Measurements from ENCODE around the gene XIRP2. TPM values are rescaled to one million over a fixed set of nuclear protein-coding genes. Genes with fewer than 3 reads are reported as not detected.
"Not testable (repeated sequence)": the region's sequence is repeated elsewhere in the genome, so short reads cannot be mapped to it uniquely, and the experiment has no call there.

Gene XIRP2
- total RNA-seq, 1 donor from 2014 or later, result 0.05 TPM

DNA sequence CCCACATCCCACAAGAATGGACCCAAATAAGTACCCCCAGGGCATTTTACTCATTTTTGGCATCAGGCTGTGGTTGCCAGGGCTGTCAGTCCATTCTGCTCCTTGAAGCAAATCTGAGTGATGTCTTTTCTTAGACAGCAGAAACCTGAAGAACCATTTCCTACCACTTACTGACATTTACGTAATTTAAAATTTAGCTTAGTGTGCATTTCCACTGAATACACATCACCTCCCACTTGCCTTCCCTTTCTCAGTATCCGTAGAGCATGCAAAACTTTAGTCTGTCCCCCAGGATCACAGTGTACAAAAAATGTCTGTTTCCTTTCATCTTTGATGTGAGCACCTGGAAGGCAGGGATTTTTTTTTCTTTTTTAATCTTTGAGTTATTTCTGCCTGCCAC, 130.3 kb downstream of the XIRP2 start:
- no peaks in the 10 kb centered on the region for H3K27me3 Mint-ChIP-seq (ENCODE audit: low read depth)
- no peak for DNase-seq (ENCODE audit: low read depth, low spot score)
- H3K9me3 Mint-ChIP-seq, result no peaks in the 10 kb centered on the region
- H3K36me3 Mint-ChIP-seq (ENCODE audit: low read depth), result no peaks in the 10 kb centered on the region
- TF ChIP-seq, protein P1, sequence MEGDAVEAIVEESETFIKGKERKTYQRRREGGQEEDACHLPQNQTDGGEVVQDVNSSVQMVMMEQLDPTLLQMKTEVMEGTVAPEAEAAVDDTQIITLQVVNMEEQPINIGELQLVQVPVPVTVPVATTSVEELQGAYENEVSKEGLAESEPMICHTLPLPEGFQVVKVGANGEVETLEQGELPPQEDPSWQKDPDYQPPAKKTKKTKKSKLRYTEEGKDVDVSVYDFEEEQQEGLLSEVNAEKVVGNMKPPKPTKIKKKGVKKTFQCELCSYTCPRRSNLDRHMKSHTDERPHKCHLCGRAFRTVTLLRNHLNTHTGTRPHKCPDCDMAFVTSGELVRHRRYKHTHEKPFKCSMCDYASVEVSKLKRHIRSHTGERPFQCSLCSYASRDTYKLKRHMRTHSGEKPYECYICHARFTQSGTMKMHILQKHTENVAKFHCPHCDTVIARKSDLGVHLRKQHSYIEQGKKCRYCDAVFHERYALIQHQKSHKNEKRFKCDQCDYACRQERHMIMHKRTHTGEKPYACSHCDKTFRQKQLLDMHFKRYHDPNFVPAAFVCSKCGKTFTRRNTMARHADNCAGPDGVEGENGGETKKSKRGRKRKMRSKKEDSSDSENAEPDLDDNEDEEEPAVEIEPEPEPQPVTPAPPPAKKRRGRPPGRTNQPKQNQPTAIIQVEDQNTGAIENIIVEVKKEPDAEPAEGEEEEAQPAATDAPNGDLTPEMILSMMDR (conservative IDR thresholded peaks at IDR 0.05), result no peak
- no peak overlapping the region for H3K27ac Mint-ChIP-seq (ENCODE audit: unreplicated experiment)
- no peaks in the 10 kb centered on the region for H3K4me1 Mint-ChIP-seq
- H3K4me3 Mint-ChIP-seq, result no peak overlapping the region

DNA sequence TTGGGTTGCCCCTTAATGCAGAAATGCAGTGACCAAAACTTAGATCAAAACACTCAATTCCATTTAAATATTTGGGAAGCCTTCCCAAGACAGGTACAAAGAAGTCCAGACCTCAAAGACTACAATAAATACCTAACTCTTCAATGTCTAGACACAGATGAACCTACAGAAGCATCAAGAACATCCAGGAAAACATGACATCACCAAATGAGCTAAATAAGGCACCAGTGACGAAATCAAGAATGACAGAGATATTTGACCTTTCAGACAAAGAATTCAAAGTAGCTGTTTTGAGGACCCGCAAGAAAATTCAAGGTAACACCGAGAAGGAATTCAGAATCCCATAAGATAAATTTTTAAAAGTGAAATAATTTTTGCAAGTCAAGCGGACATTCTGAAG, 140.2 kb downstream of the XIRP2 start:
- Mint-ChIP-seq H3K27me3 (ENCODE audit: low read depth) (no peaks in the 10 kb centered on the region), H3K27ac (ENCODE audit: unreplicated experiment) (no peak overlapping the region), H3K4me1 (no peaks in the 10 kb centered on the region), H3K9me3 (peaks cover 20% of the 10 kb centered on the region), H3K4me3 (no peak overlapping the region), H3K36me3 (ENCODE audit: low read depth) (peaks cover 7% of the 10 kb centered on the region)
- no peak for DNase-seq (ENCODE audit: low read depth, low spot score)
- TF ChIP-seq, protein P1 (conservative IDR thresholded peaks at IDR 0.05), result no peak

DNA sequence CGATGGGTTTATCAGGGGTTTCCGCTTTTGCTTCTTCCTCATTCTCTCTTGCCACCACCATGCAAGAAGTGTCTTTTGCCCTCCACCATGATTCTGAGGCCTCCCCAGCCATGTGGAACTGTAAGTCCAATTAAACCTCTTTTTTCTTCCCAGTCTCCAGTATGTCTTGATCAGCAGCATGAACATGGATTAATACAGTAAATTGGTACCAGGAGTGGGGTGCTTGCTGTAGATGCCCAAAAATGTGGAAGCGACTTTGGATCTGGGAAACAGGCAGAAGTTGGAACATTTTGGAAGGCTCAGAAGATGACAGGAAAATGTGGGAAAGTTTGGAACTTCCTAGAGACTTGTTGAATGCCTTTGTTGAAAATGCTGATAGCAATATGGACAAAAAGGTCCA, 146.7 kb downstream of the XIRP2 start:
- H3K27me3 Mint-ChIP-seq (ENCODE audit: low read depth); H3K36me3 Mint-ChIP-seq (ENCODE audit: low read depth); H3K27ac Mint-ChIP-seq (ENCODE audit: unreplicated experiment); DNase-seq (ENCODE audit: low read depth, low spot score); H3K4me1 Mint-ChIP-seq; H3K4me3 Mint-ChIP-seq: not testable (repeated sequence)
- peaks cover 19% of the 10 kb centered on the region for H3K9me3 Mint-ChIP-seq

DNA sequence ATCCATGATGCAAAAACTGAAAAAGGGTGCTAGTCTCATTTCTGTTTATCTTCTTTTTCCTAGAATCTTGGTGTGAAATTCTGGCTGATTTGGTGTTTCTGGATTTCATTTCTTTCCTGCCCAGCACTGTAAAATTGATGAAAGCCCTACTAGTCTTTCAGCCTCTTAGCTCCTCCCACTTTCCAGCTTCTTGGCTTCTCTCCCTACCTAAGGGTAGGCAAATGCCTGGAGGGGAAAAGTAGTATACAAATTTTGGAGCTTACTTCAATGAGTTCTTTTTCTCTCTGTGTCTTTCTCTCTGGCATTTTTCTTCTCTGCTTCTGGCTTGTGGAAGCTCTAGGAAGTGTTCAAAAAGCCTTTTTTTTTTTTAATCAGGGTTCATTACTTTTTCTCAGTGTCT, 160.5 kb downstream of the XIRP2 start:
- Mint-ChIP-seq H3K27me3 (ENCODE audit: low read depth) (no peaks in the 10 kb centered on the region), H3K4me1 (peaks cover 13% of the 10 kb centered on the region), H3K27ac (ENCODE audit: unreplicated experiment) (no peak overlapping the region), H3K4me3 (no peak overlapping the region), H3K9me3 (no peaks in the 10 kb centered on the region), H3K36me3 (ENCODE audit: low read depth) (no peaks in the 10 kb centered on the region)
- no peak for DNase-seq (ENCODE audit: low read depth, low spot score)
- TF ChIP-seq, protein P1 (conservative IDR thresholded peaks at IDR 0.05), result no peak

DNA sequence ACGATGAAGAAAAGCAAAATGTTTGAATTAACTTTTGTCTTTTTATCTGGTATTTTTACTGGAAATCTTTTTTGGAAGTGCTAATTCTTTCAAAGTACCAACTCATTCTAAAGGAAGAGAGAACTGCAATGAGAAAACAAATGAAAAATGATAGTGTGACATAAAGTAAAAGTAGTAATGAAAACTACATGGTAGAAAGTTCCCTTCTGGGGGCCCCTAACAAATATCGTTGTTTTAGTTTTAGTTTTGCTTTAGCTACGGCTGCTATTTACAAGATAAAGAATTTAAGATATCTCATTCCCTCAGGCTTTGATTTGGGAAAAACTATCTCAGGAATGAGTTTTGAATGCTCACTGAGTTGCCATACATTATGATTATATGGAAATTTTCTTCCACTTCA, 161.4 kb downstream of the XIRP2 start:
- DNase-seq (ENCODE audit: low read depth, low spot score), result no peak
- H3K4me3 Mint-ChIP-seq, result no peak overlapping the region
- TF ChIP-seq, protein P1 (conservative IDR thresholded peaks at IDR 0.05), result no peak
- H3K4me1 Mint-ChIP-seq, result peaks cover 13% of the 10 kb centered on the region
- no peaks in the 10 kb centered on the region for H3K27me3 Mint-ChIP-seq (ENCODE audit: low read depth)
- no peak overlapping the region for H3K27ac Mint-ChIP-seq (ENCODE audit: unreplicated experiment)
- H3K36me3 Mint-ChIP-seq (ENCODE audit: low read depth), result no peaks in the 10 kb centered on the region
- no peaks in the 10 kb centered on the region for H3K9me3 Mint-ChIP-seq

DNA sequence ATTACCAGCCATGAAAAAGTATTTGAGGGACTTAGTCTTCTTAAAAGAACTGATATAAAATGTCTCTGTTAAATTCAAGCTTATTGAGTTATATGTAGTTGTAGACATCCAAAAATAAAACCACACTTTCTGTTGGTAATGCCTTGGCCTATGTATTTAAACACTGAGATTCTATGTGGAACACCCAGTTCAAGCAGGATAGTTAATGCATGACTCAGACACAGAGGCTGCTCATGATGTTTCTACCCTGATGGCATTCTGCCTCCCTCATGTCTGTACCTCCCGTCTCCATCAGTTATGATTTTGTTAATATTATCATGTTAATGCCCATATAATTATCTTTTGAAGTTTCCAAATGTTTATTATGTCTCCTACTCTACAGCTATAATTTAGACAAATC, 164.5 kb downstream of the XIRP2 start:
- Mint-ChIP-seq H3K9me3 (no peaks in the 10 kb centered on the region), H3K36me3 (ENCODE audit: low read depth) (no peaks in the 10 kb centered on the region), H3K4me1 (peaks cover 13% of the 10 kb centered on the region), H3K27ac (ENCODE audit: unreplicated experiment) (no peak overlapping the region), H3K4me3 (no peak overlapping the region), H3K27me3 (ENCODE audit: low read depth) (no peaks in the 10 kb centered on the region)
- DNase-seq (ENCODE audit: low read depth, low spot score), result no peak
- TF ChIP-seq, protein P1 (conservative IDR thresholded peaks at IDR 0.05), result no peak

Data from neural crest cell (in vitro differentiated cells).